ENCODE data around the gene USP16. TPM values are rescaled to one million over a fixed set of nuclear protein-coding genes. Genes with fewer than 3 reads are reported as not detected.

Gene USP16
- total RNA-seq, 1 donor from 2014 or later, result 20.9 TPM

GRCh38 chr21:28991861-28992525, 32.5 kb upstream of the USP16 start:
- Mint-ChIP-seq H3K27me3 (ENCODE audit: low read depth) (no peaks in the 10 kb centered on the region), H3K27ac (ENCODE audit: unreplicated experiment) (peak overlapping the region; percentile 99), H3K4me3 (ENCODE audit: unreplicated experiment) (peak overlapping the region; percentile 89), H3K9me3 (ENCODE audit: low read depth) (no peaks in the 10 kb centered on the region), H3K36me3 (ENCODE audit: low read depth) (peaks cover 5% of the 10 kb centered on the region), H3K4me1 (ENCODE audit: low read depth) (peaks cover 24% of the 10 kb centered on the region)
- TF ChIP-seq CTCF (IDR thresholded peaks at IDR 0.05), result no peak
- no peak for DNase-seq (ENCODE audit: low spot score)

- peaks cover 5% of the 10 kb centered on the region for H3K36me3 Mint-ChIP-seq (ENCODE audit: low read depth)
- H3K4me3 Mint-ChIP-seq (ENCODE audit: unreplicated experiment), result peak within 1 kb of the TSS; percentile 89
- peak; percentile 100 for DNase-seq (ENCODE audit: low spot score)
- TF ChIP-seq CTCF (IDR thresholded peaks at IDR 0.05), result no peak
- H3K27me3 Mint-ChIP-seq (ENCODE audit: low read depth), result no peaks in the 10 kb centered on the region
- peaks cover 22% of the 10 kb centered on the region for H3K4me1 Mint-ChIP-seq (ENCODE audit: low read depth)
- H3K9me3 Mint-ChIP-seq (ENCODE audit: low read depth), result no peaks in the 10 kb centered on the region
- peak within 1 kb of the TSS; percentile 99 for H3K27ac Mint-ChIP-seq (ENCODE audit: unreplicated experiment)
Measured at GRCh38 chr21:28992526-28993292, 31.8 kb upstream of the USP16 start, which contains the start of gene LTN1. TSS of gene LTN1 (minus strand) at chr21:28992877. CDS start at chr21:28992805, 72 bp downstream.

GRCh38 chr21:28993293-28993629, 31.2 kb upstream of the USP16 start:
- no peak for DNase-seq (ENCODE audit: low spot score)
- Mint-ChIP-seq H3K4me1 (ENCODE audit: low read depth) (peaks cover 22% of the 10 kb centered on the region), H3K9me3 (ENCODE audit: low read depth) (no peaks in the 10 kb centered on the region), H3K4me3 (ENCODE audit: unreplicated experiment) (peak overlapping the region; percentile 89), H3K36me3 (ENCODE audit: low read depth) (peaks cover 5% of the 10 kb centered on the region), H3K27me3 (ENCODE audit: low read depth) (no peaks in the 10 kb centered on the region), H3K27ac (ENCODE audit: unreplicated experiment) (peak overlapping the region; percentile 99)
- TF ChIP-seq CTCF (IDR thresholded peaks at IDR 0.05), result no peak

GRCh38 chr21:29002442-29003144, 21.9 kb upstream of the USP16 start:
- peak; percentile 98 for DNase-seq (ENCODE audit: low spot score)
- Mint-ChIP-seq H3K4me1 (ENCODE audit: low read depth) (peaks cover 9% of the 10 kb centered on the region), H3K27me3 (ENCODE audit: low read depth) (no peaks in the 10 kb centered on the region), H3K4me3 (ENCODE audit: unreplicated experiment) (peak overlapping the region; percentile 87), H3K9me3 (ENCODE audit: low read depth) (no peaks in the 10 kb centered on the region), H3K36me3 (ENCODE audit: low read depth) (no peaks in the 10 kb centered on the region), H3K27ac (ENCODE audit: unreplicated experiment) (peak overlapping the region; percentile 97)
- no peak for TF ChIP-seq CTCF (IDR thresholded peaks at IDR 0.05)

- Mint-ChIP-seq H3K27ac (ENCODE audit: unreplicated experiment) (no peak overlapping the region), H3K36me3 (ENCODE audit: low read depth) (no peaks in the 10 kb centered on the region), H3K27me3 (ENCODE audit: low read depth) (no peaks in the 10 kb centered on the region), H3K9me3 (ENCODE audit: low read depth) (no peaks in the 10 kb centered on the region), H3K4me1 (ENCODE audit: low read depth) (peaks cover 9% of the 10 kb centered on the region), H3K4me3 (ENCODE audit: unreplicated experiment) (no peak overlapping the region)
- DNase-seq (ENCODE audit: low spot score), result no peak
- no peak for TF ChIP-seq CTCF (IDR thresholded peaks at IDR 0.05)
Measured at GRCh38 chr21:29005696-29006095, 18.8 kb upstream of the USP16 start.

Measured in chondrocyte (in vitro differentiated cells).